HG03378 (cell line): ENCODE results near the gene PUS1.

Experiments
- ATAC-seq: cut with Tn5 transposase; IDR thresholded peaks from one replicate; pipeline ENCODE4 v1.9.1; 2021; ENCODE audit warnings: mild to moderate bottlenecking, moderate library complexity; ENCODE audit not compliant: unreplicated experiment

PUS1 gene

DNA sequence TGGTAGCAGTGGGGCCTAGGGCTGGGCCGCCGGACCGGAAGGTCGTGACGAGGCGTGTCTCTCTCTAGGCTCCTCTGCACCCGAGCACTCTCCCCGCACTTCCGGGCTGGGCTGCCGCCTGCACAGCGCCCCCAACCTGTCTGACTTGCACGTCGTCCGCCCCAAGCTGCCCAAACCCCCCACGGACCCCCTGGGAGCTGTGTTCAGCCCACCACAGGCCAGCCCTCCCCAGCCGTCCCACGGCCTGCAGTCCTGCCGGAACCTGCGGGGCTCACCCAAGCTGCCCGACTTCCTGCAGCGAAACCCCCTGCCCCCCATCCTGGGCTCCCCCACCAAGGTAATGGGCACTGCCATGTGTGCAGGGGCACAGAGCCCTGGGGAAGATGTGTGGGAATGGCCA is 13.3 kb upstream of the PUS1 start:
- no peak for ATAC-seq

DNA sequence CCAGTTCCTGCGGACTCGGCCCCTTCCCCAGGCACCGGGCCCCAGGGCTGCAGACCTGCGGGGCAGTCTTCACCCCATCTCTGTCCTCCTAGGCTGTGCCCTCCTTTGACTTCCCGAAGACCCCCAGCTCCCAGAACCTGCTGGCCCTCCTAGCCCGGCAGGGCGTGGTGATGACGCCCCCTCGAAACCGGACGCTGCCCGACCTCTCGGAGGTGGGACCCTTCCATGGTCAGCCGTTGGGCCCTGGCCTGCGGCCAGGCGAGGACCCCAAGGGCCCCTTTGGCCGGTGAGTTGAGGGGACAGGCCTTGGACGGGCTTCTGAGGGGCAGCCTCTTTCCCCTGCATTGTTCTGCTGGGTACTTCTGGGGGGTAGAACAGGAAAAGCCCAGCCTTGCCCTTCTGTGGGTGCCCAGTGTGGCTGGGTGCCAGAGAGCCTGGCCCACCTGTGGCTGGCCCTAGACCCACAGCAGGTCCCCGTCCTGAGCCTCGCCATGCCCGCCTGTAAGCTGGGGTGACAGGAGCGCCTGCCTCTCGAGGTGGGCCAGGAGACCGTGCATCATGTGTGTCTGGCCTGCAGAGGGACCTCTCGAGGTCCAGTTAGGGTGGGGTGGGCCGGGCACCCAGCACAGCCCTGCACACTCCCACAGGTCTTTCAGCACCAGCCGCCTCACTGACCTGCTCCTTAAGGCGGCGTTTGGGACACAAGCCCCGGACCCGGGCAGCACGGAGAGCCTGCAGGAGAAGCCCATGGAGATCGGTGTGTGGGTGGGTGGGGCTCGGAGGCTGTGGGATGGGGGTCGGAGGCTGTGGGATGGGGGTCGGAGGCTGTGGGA is 12.6 kb upstream of the PUS1 start:
- no peak for ATAC-seq

DNA sequence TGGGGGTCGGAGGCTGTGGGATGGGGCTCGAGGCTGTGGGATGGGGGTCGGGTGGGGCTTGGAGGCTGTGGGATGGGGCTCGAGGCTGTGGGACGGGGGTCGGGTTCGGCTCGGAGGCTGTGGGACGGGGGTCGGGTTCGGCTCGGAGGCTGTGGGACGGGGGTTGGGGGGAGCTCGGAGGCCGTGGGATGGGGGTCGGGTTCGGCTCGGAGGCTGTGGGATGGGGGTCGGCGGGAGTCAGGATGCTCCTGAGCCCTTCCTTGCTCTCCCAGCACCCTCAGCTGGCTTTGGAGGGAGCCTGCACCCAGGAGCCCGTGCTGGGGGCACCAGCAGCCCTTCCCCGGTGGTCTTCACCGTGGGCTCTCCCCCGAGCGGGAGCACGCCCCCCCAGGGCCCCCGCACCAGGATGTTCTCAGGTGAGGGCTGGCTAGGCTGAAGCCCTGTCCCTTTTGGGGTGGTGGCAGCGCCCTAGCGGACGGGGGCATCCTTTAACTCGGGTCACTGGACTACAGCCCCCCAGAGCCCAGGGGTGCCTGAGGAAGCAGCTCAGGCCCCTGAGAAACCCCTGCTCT is 11.9 kb upstream of the PUS1 start:
- ATAC-seq, result no peak

DNA sequence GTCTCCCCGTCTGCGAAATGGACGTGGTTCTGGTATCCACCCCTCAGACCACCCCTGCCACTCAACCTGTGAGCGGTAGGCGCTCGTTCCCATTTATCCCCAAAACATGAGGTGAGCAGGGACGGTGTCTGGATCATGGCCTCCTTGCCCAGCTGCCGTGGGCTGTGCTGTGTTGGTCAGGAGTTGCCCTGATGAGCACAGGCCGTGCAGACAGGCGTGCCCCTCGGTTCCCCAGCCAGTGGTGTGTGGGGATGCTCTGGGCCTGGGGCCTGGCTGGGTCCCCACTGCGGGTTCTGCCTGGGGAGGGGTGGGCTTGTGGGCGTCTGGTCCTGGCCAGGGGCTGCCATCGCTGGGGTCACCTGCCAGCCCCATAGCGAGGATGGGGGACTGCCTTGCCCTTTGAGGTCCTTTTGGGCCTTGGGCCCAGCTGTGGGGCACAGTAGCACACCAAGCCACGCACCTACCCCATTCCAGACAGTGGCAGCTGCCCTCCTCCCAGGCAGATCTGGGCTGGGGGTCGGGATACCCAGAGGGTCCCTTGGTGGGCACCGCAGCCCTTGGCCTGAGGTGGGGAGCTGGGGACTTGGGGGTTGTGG is 11.3 kb upstream of the PUS1 start:
- no peak for ATAC-seq

DNA sequence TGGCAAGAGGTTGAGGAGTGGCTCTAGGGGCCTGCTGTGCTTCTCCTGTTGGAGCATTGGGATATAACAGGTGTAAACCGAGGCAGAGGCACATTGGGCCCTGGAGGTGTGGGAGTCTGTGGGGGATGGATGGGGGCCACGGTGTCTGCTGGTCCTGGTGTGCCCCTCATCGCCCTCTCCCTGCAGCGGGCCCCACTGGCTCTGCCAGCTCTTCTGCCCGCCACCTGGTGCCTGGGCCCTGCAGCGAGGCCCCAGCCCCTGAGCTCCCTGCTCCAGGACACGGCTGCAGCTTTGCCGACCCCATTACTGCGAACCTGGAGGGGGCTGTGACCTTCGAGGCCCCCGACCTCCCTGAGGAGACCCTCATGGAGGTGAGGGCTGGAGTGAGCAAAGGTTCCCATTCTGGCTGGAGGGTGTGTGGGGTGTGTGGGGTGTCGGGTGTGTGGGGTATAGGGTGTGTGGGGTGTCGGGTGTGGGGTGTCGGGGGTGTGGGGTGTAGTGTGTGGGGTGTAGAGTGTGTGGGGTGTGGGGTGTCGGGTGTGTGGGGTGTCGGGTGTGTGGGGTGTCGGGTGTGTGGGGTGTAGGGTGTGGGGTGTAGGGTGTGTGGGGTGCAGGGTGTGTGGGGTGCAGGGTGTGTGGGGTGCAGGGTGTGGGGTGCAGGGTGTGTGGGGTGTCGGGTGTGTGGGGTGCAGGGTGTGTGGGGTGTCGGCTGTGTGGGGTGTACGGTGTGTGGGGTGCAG is 10.6 kb upstream of the PUS1 start:
- no peak for ATAC-seq

DNA sequence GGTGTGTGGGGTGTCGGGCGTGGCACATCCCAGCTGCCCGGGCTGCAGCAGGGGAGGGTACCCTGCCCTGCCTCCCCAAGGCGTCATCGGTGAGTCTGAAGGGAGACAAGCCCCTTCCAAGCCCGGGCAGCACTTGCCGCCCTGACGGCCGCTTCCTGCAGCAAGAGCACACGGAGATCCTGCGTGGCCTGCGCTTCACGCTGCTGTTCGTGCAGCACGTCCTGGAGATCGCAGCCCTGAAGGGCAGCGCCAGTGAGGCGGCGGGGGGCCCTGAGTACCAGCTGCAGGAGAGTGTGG is 10.1 kb upstream of the PUS1 start:
- ATAC-seq, result no peak

DNA sequence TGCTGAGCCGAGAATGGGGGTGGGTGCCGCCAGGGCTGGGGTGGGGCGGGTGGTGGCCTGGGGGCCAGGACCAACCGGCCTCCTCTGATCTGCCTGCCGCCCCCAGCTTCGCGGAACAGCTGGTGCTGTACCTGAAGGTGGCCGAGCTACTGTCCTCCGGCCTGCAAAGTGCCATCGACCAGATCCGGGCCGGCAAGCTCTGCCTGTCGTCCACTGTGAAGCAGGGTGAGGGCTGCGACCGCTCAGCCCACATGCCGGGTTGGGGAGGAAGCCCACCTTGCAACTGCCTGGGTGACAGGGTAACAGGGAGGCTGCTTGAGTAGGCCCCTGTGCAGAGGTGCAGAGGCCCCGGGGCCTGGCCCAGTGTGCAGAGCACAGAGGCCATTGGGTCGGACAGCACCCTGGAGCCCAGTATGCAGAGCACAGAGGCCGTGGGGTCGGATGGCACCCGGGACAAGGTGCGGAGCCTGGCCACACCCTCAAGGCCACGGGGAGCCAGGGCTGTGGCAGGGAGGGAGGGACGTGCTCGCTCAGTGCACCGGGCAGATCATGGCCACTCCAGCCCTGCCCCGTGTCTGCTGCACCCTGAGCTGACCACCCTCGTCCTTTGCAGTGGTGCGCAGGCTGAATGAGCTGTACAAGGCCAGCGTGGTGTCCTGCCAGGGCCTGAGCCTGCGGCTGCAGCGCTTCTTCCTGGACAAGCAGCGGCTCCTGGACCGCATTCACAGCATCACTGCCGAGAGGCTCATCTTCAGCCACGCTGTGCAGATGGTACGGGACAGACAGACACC is 9.5 kb upstream of the PUS1 start:
- no peak for ATAC-seq

DNA sequence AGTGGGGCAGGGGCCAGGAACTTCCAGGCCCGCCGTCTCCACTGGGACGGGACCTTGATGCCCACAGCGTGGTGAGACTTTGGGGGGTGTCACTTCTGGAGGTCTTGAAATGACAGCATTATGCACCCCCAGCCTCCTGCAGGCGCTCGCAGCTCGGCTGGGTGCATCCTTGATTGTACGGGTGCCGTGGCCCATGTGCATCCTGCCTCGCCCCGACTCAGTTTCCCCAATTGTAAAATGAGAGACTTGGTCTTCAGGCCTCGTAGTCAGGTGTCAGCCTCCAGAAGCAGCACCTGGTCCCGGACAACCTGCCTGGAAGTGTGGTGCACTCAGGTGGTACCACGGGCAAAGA is 8.9 kb upstream of the PUS1 start:
- no peak for ATAC-seq

DNA sequence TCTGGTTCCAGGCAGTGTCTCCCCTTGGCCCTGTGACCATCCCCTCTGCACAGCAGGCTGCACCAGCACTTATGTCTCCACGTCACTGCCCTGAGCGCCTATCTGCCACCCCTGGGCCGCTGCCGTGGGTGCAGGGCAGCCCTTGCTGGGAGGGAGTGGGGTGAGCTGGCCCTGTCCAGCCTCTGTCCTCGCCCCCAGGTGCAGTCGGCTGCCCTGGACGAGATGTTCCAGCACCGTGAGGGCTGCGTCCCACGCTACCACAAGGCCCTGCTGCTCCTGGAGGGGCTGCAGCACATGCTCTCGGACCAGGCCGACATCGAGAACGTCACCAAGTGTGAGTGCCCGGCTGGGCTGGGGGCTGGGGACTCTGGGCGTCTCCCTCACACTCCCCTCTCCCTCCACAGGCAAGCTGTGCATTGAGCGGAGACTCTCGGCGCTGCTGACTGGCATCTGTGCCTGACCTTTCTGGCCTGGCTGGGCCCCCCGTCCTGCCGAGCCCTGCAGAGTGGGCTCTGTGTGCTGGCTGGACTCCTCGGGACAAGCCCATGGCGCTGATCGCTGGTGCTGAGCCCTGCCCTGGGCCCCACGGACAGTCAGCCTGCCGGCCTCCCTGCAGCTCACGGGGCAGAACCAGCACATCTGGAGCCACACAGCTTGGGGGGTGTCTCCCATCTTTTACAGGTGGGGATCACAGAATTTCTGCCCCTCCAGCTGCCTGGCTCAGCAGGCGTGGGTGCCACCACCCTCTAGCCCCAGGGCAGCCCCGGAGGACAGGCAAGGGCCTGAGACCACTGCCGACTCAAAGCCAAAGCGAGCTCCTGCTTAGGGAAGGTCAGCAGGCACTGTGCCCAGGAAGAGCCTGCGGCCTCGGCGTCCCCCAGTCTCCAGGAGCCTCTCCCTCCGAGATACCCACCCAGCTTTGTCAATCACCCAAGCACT is 7.9 kb upstream of the PUS1 start:
- ATAC-seq, result no peak

DNA sequence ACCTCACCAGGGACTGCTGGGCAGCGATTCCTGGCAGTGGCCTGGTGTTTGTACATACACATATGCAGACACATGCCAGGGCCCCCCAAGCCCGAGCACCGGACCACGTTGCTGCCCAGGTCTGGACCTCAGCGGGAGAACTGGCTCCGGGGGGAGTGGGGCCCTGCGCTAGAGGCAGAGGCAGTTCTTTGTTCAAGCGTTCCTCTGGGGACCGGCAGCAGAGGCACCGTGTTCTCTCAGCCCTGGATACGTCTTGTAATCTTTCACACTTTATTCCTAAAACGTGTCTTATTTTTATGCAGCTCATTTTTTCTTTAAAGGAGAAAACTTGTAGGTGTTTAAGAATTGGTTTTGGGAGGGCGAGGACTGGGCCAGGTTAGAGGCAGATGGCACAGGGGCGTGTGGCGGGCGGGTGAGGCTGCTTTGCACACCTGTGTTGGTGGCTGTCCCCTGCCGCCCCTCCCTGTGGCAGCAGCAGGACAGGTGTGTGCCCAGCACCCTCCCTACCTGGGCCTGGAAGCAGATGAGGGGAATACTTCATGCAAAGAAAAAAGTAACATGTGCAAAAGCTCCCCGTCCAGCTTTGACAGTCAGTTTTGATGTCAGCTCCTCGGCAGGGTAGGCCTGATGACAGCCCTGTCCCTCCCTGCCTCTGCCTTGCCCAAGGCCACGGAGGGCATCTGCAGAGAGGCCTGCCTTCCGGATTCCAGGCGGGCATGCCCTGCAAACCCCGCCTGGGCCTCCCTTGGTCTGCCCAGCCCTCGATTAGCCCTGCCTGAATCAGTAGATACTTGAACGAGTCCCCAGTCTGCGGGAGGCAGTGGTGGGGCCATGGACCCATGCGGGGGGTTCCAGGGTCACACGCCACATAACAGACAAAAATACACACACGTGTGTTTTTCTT is 7.0 kb upstream of the PUS1 start:
- ATAC-seq, result no peak

DNA sequence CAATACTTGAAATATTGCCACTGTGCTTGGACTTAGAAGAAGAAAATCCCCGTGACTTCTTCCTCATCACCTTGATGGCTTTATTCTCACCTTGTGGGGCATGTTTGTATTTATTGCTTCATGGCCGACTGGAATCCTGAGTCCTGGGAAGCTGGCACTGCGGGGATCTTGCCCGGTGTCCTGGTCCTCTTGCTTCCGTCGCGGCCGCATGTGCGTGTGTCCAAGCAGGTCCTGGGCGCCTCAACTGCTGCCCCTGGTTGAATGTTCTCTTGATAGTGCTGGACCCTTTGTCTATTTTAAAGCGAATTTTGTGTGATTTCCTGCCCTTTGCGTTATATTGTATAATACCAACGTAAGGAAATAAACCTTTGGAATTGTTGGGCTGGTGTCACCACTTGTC is 6.3 kb upstream of the PUS1 start:
- ATAC-seq, result no peak

DNA sequence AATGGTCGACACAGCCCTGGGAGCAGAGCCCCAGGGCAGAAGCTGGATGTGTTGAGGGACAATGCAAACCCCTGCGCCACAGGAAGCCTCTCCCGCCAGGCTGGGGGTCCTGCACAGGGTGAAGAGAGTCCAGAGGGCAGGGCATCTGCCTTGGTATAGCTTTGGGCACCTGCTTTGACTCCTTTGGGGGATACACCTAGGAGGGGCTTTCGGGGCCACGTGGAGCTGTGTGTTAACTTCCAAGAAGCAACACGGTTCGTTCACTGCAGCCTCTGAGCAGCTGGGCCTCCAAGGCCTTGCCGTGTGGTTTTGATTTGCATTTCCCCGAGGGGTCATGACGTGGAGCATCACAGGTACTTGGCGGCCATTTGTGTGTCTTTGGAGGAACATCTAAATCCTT is 5.8 kb upstream of the PUS1 start:
- ATAC-seq, result peak; percentile 70

DNA sequence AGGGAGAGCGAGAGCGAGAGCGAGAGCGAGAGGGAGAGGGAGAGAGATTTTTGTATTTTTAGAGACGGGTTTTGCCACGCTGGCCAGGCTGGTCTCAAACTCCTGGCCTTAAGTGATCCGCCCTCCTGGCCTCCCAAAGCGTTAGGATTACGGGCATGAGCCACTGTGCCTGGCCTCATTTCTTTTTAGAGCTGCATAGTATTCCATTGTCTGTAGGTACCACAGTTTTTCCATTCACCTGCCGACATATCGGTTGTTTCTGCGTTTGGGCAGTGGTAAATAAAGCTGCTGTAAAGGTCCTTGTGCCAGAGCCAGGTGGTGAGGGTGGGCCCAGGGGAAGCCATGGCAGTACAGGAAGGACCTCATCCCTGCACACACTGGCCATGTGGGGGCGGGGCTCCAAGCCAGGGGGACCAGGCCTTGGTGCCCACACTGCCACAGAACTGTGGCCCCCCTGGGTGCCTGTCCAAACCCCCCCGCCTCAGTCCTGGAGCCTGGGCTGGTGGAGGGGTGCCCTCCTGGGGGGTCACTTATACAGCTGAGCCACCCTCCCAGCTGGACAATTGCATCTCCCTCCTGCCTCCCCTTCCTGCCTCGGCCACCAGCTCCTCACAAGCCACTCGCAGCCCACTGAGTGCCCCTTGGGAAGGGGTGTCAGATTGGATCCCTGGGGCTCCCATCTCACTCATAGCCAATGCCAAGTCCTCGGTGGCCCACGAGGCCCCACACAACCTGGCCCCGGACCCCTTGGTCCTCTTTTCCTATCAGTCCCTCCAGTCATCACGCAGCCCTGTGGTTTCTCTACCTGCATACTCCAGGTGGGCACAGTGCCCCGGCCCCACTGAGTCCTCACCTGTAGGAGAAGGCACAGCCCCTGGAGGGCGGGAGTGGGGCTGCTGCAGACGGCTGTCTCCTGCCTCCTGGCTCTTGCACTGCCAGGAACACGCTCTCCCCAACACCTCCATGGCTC is 1.7 kb upstream of the PUS1 start:
- ATAC-seq, result no peak

DNA sequence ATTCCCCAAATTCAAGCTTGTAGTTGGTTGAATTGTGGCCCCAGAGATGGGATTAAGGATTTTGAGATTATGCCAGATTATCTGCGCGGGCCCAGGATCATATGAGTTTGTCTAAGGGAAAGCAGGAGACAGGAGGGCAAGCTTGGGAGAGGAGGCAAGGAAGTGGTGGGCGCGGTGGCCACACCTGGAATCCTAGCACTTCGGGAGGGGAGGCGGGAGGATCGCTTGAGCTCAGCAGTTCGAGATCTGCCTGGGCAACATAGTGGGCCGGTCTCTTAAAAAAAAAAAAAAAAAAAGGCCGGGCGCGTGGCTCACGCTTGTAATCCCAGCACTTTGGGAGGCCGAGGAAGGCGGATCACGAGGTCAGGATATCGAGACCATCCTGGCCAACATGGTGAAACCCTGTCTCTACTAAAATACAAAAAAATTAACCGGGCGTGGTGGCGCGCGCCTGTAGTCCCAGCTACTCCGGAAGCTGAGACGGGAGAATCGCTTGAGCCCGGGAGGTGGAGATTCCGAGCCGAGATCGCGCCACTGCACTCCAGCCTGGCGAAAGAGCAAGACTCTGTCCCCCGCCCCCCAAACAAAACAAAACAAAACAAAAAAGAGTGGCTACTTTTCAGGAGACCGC is 881 bp upstream of the PUS1 start:
- no peak for ATAC-seq

DNA sequence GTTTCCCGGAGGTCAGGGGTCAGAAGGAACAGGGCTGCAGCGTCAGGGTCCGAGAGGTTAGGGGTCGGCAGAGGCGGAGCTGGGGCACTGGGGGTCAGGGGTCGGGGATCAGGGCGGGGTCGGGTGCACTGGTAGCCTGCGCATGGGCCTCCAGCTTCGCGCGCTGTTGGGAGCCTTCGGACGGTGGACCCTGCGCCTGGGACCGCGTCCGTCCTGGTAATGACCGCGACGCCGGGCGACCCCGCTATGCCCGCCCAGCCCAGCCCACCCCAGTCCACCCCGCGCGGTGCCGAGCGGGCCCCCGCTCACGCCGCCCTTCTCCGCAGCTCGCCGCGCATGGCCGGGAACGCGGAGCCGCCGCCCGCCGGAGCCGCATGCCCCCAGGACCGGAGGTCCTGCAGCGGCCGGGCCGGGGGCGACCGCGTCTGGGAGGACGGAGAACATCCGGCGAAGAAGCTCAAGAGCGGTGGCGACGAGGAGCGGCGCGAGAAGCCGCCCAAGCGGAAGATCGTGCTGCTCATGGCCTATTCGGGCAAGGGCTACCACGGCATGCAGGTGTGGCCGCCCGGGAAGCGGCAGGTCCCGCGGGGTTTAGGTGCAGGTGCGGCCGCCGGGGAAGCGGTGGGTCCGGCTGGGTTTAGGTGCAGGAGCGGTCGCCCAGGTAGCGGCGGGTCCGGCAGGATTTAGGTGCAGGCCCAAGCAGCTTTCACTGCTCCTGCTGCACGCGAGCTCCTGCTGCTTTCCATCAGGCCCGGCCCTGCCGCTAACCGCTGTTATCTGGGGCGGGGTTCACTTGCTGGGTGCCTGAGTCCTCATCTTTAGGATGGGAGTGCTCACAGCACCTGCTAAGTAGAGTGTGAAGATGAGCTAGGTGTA is 743 bp downstream of the PUS1 start:
- ATAC-seq, result no peak

DNA sequence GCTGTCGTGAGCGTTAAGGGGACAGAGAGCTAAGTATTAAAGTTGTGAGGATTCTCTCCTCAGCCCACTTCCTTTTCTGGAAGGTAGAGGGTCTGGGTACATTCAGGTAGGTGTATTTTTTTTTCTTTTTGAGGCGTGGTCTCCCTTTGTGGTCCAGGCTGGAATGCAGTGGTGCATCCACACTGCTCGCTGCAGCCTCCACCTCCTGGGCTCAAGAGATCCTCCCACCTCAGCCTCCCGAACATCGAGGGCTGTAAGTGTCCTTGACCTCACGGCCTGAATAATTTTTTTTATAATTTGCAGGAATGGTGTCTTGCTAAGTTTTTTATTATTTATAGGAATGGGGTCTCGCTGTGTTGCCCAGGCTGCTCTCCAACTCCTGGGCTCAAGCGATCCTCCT is 1.4 kb downstream of the PUS1 start:
- ATAC-seq, result no peak

DNA sequence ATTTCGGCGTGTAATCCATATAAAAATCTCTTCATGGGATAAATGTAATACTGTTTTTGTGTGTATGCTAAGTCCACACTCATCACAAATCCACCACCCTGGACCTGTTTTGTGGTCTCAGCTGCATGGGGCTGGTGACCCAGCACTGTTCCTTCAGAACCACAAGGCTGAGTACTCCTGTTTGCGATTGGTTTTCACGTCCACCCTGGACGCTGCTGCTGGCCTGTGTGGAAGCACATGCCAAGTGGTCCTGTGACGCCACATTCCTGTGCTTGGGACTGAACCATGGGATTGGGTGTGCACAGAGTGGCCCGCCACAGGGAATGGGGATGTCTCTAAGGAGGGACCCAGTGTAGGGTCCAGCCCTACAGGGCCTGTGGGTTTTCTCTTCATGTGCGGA is 4.3 kb downstream of the PUS1 start:
- ATAC-seq, result no peak
